ENCODE measurements around the gene HDAC4. TPM values are rescaled to one million over a fixed set of nuclear protein-coding genes. Genes with fewer than 3 reads are reported as not detected.
A peak's percentile ranks its signal among the peaks of the same experiment; 100 is the strongest.

Gene HDAC4
- total RNA-seq, 1 experiment from 2014 or later = 32.0 TPM

GRCh38 chr2:239299218-239299939, 101.4 kb downstream of the HDAC4 start:
- H3K79me2 ChIP-seq (ENCODE audit: insufficient read depth, low read length) = peaks cover 5% of the 10 kb centered on the region; the same call in 1 of the 2 replicates
- no peaks in the 10 kb centered on the region for H4K20me1 ChIP-seq (ENCODE audit: control insufficient read depth, insufficient read depth, insufficient read length)

More at GRCh38 chr2:239299218-239299939, 101.4 kb downstream of the HDAC4 start:
- H3K23me2 ChIP-seq (ENCODE audit: insufficient read length, low read depth, low read length, poor library complexity, severe bottlenecking) = no peaks in the 10 kb centered on the region
- H3K4ac ChIP-seq (ENCODE audit: low read depth, low read length) = no peak overlapping the region
- no peak overlapping the region for H2AFZ ChIP-seq (ENCODE audit: low read length)
- H2BK120ac ChIP-seq (ENCODE audit: low read depth, low read length, poor library complexity, severe bottlenecking) = no peak overlapping the region
- peaks cover 0 to 2% (median 0%) of the 10 kb centered on the region in 3 experiments; a peak in 1 of 7 replicates for H3K36me3 Mint-ChIP-seq (ENCODE audit: insufficient read depth in 1 of 3, low read depth in 3 of 3)
- TF ChIP-seq, protein P1, sequence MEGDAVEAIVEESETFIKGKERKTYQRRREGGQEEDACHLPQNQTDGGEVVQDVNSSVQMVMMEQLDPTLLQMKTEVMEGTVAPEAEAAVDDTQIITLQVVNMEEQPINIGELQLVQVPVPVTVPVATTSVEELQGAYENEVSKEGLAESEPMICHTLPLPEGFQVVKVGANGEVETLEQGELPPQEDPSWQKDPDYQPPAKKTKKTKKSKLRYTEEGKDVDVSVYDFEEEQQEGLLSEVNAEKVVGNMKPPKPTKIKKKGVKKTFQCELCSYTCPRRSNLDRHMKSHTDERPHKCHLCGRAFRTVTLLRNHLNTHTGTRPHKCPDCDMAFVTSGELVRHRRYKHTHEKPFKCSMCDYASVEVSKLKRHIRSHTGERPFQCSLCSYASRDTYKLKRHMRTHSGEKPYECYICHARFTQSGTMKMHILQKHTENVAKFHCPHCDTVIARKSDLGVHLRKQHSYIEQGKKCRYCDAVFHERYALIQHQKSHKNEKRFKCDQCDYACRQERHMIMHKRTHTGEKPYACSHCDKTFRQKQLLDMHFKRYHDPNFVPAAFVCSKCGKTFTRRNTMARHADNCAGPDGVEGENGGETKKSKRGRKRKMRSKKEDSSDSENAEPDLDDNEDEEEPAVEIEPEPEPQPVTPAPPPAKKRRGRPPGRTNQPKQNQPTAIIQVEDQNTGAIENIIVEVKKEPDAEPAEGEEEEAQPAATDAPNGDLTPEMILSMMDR (conservative IDR thresholded peaks at IDR 0.05) = no peak
- H4K8ac ChIP-seq (replicated peaks; ENCODE audit: insufficient read length, low read depth, low read length) = no peak overlapping the region
- no peak overlapping the region for H2BK12ac ChIP-seq (ENCODE audit: insufficient read length, low read depth, low read length)
- H3K18ac ChIP-seq (ENCODE audit: insufficient read length, low read depth, low read length) = no peak overlapping the region
- no peak overlapping the region for H2BK20ac ChIP-seq (ENCODE audit: low read depth, low read length, poor library complexity, severe bottlenecking)
- H3K27ac ChIP-seq (ENCODE audit: insufficient read length, low read depth, low read length) = no peak overlapping the region
- H3K9me3 ChIP-seq (ENCODE audit: control insufficient read depth, low read depth, low read length) = no peaks in the 10 kb centered on the region
- H2BK5ac ChIP-seq (ENCODE audit: insufficient read length, low read length) = no peak overlapping the region
- H2BK15ac ChIP-seq (ENCODE audit: low read depth, low read length) = no peak overlapping the region
- no peak for DNase-seq
- H3T11ph ChIP-seq (ENCODE audit: low read length) = no peak overlapping the region
- WGBS (ENCODE audit: extremely low coverage, insufficient read length, low lambda C conversion rate) = no CpG with 5 or more reads among the region's 19 CpGs
- H3K4me1 Mint-ChIP-seq = peaks cover 60 to 61% of the 10 kb centered on the region in 2 experiments
- H3K27ac Mint-ChIP-seq = peak overlapping the region in 1 of 3 experiments; percentile 54; a peak in 1 of 7 replicates
- H4K91ac ChIP-seq (ENCODE audit: insufficient read length, low read depth, low read length) = no peak overlapping the region
- H3K4me1 ChIP-seq (ENCODE audit: insufficient read depth, low read length) = peaks cover 7% of the 10 kb centered on the region; the same call in 1 of the 2 replicates
- H3K79me1 ChIP-seq (ENCODE audit: insufficient read depth, low read depth, low read length, poor library complexity, severe bottlenecking) = no peaks in the 10 kb centered on the region
- no peaks in the 10 kb centered on the region for H3K27me3 ChIP-seq (ENCODE audit: insufficient read depth, low read length)
- no peak overlapping the region for H3K4me2 ChIP-seq (ENCODE audit: insufficient read depth, insufficient read length, low read length)
- no peak overlapping the region for H3K9ac ChIP-seq (ENCODE audit: extremely low read depth, insufficient read length, low read length)
- no peak overlapping the region for H3K56ac ChIP-seq (ENCODE audit: insufficient read length, low read depth, low read length)
- no peak overlapping the region for H3K23ac ChIP-seq (ENCODE audit: insufficient read length, low read depth, low read length)
- no peak overlapping the region for H3K4me3 Mint-ChIP-seq
- H3K9me3 Mint-ChIP-seq = no peaks in the 10 kb centered on the region; a peak in 1 of 5 replicates
- peak overlapping the region; percentile 21; the same call in 1 of the 2 replicates for H3K14ac ChIP-seq (ENCODE audit: insufficient read depth, low read length)
- no peaks in the 10 kb centered on the region; the same call in 1 of the 2 replicates for H3K27me3 Mint-ChIP-seq (ENCODE audit: low read depth)
- H2AK5ac ChIP-seq (ENCODE audit: insufficient read length, low read length) = no peak overlapping the region
- H4K5ac ChIP-seq (ENCODE audit: insufficient read length, low read depth, low read length) = no peak overlapping the region
